Caco-2 (cell line): ENCODE results near the gene FBXL16. TPM values are rescaled to one million over a fixed set of nuclear protein-coding genes. Genes with fewer than 3 reads are reported as not detected.

ENCODE experiments used
- BruUV-seq: library from RNA; stranded (reverse); fragments of 400-500 nt; replicated peaks from 2 replicates; lab custom pipeline; 2021; lab: Mats Ljungman, UMichigan
- CTCF ChIA-PET: fragments of 300-600 bp; sonication (Branson Sonifier 250); formaldehyde crosslinking; loops from one replicate; lab custom pipeline; 2022; ENCODE audit warnings: antibody characterized with exemption; lab: Charles Lee
- POLR2A ChIA-PET: fragments of 300-600 bp; sonication (Branson Sonifier 250); formaldehyde crosslinking; loops from one replicate; lab custom pipeline; 2022; ENCODE audit warnings: antibody characterized with exemption; lab: Charles Lee
- DNase-seq, 2 experiments: peaks; one replicate each; pipeline versions ENCODE4 v3.0.0 to v3.0.0-alpha.2; 2020 to 2022
- H3K27me3 ChIP-seq: replicated peaks from 2 replicates; pipeline ENCODE4 v1.6.0; 2011; ENCODE audit warnings: low read length; ENCODE audit not compliant: control insufficient read depth, insufficient read depth
- H3K36me3 ChIP-seq: 2 replicates; pipeline ENCODE4 v1.5.1; 2011; ENCODE audit warnings: low read length; ENCODE audit not compliant: control insufficient read depth, insufficient read depth
- H3K4me1 ChIP-seq: fragments of 250-450 bp; sonication (Bioruptor Pico); 2 replicates; pipeline ENCODE4 v1.5.1; 2020; ENCODE audit warnings: mild to moderate bottlenecking
- H3K4me3 ChIP-seq: 2 replicates; pipeline ENCODE4 v1.5.1; 2011; ENCODE audit warnings: low read depth, mild to moderate bottlenecking, control low read depth, low read length
- H3K9me3 ChIP-seq: fragments of 250-450 bp; sonication (Bioruptor Pico); 2 replicates; pipeline ENCODE4 v1.5.1; 2020; ENCODE audit warnings: mild to moderate bottlenecking, moderate library complexity
- H3K27ac Mint-ChIP-seq: one replicate; pipeline ENCODE4 v1.8.0; 2022; ENCODE audit warnings: mixed read lengths; ENCODE audit not compliant: unreplicated experiment
- H3K27me3 Mint-ChIP-seq: one replicate; pipeline ENCODE4 v1.8.0; 2022; ENCODE audit warnings: mixed read lengths; ENCODE audit not compliant: insufficient read depth, unreplicated experiment
- H3K36me3 Mint-ChIP-seq: one replicate; pipeline ENCODE4 v1.8.0; 2022; ENCODE audit warnings: mild to moderate bottlenecking, mixed read lengths; ENCODE audit not compliant: insufficient read depth, unreplicated experiment
- H3K4me1 Mint-ChIP-seq: one replicate; pipeline ENCODE4 v1.8.0; 2022; ENCODE audit warnings: low read depth, mixed read lengths; ENCODE audit not compliant: unreplicated experiment
- H3K4me3 Mint-ChIP-seq: one replicate; pipeline ENCODE4 v1.8.0; 2022; ENCODE audit warnings: mild to moderate bottlenecking, moderate library complexity, mixed read lengths; ENCODE audit not compliant: unreplicated experiment
- H3K9me3 Mint-ChIP-seq: one replicate; pipeline ENCODE4 v1.8.0; 2022; ENCODE audit warnings: mixed read lengths; ENCODE audit not compliant: unreplicated experiment
- CTCF ChIP-seq, 2 experiments: fragments of 200-600 bp in 1 of 2; IDR thresholded peaks; 1 replicate in 1 of 2; 2 replicates in 1 of 2; pipeline versions ENCODE4 v1.5.1 to v1.8.0; 2011 to 2022; ENCODE audit warnings: antibody characterized with exemption in 1 of 2, control low read depth in 1 of 2, inconsistent platforms in 1 of 2, low read depth in 1 of 2, low read length in 1 of 2, mild to moderate bottlenecking in 1 of 2, moderate library complexity in 1 of 2; ENCODE audit not compliant: insufficient read depth in 1 of 2, severe bottlenecking in 1 of 2, unreplicated experiment in 1 of 2
- intact Hi-C: fragments of 100-400 bp; cut with micrococcal nuclease; formaldehyde crosslinking; loops from one replicate; pipeline ENCODE4 v1.10.0; 2022; ENCODE audit not compliant: unreplicated experiment
- total RNA-seq: library from RNA; stranded (reverse); gene quantifications from 2 replicates; pipeline ENCODE4 v1.2.3, GENCODE V29; 2022

The FBXL16 gene
- total RNA-seq, 1 experiment from 2014 or later = 10.5 TPM

- TF ChIP-seq CTCF (IDR thresholded peaks at IDR 0.05; ENCODE audit: insufficient read depth in 1 of 2, low read depth in 1 of 2, low read length in 1 of 2, severe bottlenecking in 1 of 2, unreplicated experiment in 1 of 2) = no peak
- Histone ChIP-seq H3K27me3 (no peaks in the 10 kb centered on the region), H3K4me3 (peak within 1 kb of the TSS; percentile 86), H3K9me3 (no peaks in the 10 kb centered on the region), H3K36me3 (0 out of 2 replicates have a peak, but pooled peaks cover 4% of the 10 kb centered on the region), H3K4me1 (peaks cover 33% of the 10 kb centered on the region)
- Mint-ChIP-seq H3K27me3 (no peaks in the 10 kb centered on the region), H3K27ac (peak within 1 kb of the TSS; percentile 84), H3K9me3 (no peaks in the 10 kb centered on the region), H3K4me1 (no peaks in the 10 kb centered on the region), H3K36me3 (peaks cover 60% of the 10 kb centered on the region), H3K4me3 (peak within 1 kb of the TSS; percentile 87)
- ChIA-PET CTCF (no interaction called here), POLR2A (interaction anchor here (1.1 kb wide), 1 partner anchor 36 kb away, joined by 4 read pairs; no protein-coding TSS in a partner anchor)
- no TSS peak for BruUV-seq
- peak; percentile 96 to 97 for DNase-seq
- intact Hi-C loops = no loop called here
Measured at GRCh38 chr16:684071-684794, 21.4 kb downstream of the FBXL16 start, which contains the start of gene JMJD8. JMJD8 (minus strand) TSS chr16:684334; CDS start chr16:684319, 15 bp downstream.

GRCh38 chr16:683396-684070 lies 22.1 kb downstream of the FBXL16 start:
- Mint-ChIP-seq H3K4me1 (no peaks in the 10 kb centered on the region), H3K27ac (peak overlapping the region; percentile 84), H3K36me3 (peaks cover 60% of the 10 kb centered on the region), H3K9me3 (no peaks in the 10 kb centered on the region), H3K4me3 (peak overlapping the region; percentile 87), H3K27me3 (no peaks in the 10 kb centered on the region)
- Histone ChIP-seq H3K36me3 (0 out of 2 replicates have a peak, but pooled peaks cover 4% of the 10 kb centered on the region), H3K4me1 (peaks cover 37% of the 10 kb centered on the region), H3K4me3 (peak overlapping the region; percentile 86), H3K27me3 (no peaks in the 10 kb centered on the region), H3K9me3 (no peaks in the 10 kb centered on the region)
- no peak for DNase-seq
- intact Hi-C loops = no loop called here
- BruUV-seq = no TSS peak
- CTCF ChIA-PET = no interaction called here
- TF ChIP-seq CTCF (IDR thresholded peaks at IDR 0.05; ENCODE audit: insufficient read depth in 1 of 2, low read depth in 1 of 2, low read length in 1 of 2, severe bottlenecking in 1 of 2, unreplicated experiment in 1 of 2) = no peak
- POLR2A ChIA-PET = no interaction called here

DNA sequence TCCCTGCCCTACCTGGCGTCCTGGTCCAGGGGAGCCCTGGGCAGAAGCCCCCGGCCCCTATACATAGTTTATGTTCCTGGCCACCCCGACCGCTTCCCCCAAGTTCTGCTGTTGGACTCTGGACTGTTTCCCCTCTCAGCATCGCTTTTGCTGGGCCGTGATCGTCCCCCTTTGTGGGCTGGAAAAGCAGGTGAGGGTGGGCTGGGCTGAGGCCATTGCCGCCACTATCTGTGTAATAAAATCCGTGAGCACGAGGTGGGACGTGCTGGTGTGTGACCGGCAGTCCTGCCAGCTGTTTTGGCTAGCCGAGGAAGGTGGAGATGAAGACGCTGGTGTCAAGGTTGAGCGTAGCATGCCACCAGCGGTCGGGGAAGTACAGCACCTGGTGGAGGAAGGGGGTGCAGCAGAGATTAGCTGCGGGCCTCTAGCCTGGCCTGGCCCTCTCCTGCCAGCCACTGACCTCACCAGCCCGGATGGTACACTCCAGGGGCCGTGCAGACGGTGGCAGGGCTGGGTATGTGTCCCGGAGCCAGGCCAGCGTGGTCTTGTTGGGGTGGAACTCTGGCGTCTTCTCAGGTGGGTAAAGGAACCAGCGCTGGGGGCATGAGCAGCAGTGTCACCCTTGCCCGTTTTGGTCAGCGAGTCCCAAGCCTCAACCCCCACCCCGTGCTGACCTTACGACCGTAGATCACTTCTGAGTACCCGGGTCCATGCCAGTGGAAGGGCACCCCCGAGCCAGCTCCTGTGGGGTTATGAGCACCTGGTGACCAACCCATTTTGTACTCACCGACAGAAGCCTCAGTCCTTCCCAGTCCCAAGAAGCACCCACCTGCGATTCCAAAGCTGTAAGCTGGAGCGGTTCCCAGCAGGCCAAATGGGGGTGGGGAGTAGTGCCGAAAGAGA lies 22.9 kb downstream of the FBXL16 start:
- POLR2A ChIA-PET = no interaction called here
- no peaks in the 10 kb centered on the region for H3K27me3 ChIP-seq
- DNase-seq = no peak
- H3K9me3 Mint-ChIP-seq = no peaks in the 10 kb centered on the region
- H3K4me3 Mint-ChIP-seq = peak overlapping the region; percentile 87
- H3K27ac Mint-ChIP-seq = peak overlapping the region; percentile 84
- H3K4me3 ChIP-seq = peak overlapping the region; percentile 86; the same call in 1 of the 2 replicates
- H3K27me3 Mint-ChIP-seq = no peaks in the 10 kb centered on the region
- intact Hi-C loops = no loop called here
- BruUV-seq = TSS peak; percentile 56
- H3K36me3 Mint-ChIP-seq = peaks cover 66% of the 10 kb centered on the region
- CTCF ChIA-PET = no interaction called here
- no peaks in the 10 kb centered on the region for H3K9me3 ChIP-seq
- no peak for TF ChIP-seq CTCF (IDR thresholded peaks at IDR 0.05; ENCODE audit: insufficient read depth in 1 of 2, low read depth in 1 of 2, low read length in 1 of 2, severe bottlenecking in 1 of 2, unreplicated experiment in 1 of 2)
- peaks cover 37% of the 10 kb centered on the region for H3K4me1 ChIP-seq
- H3K4me1 Mint-ChIP-seq = no peaks in the 10 kb centered on the region
- H3K36me3 ChIP-seq = 0 out of 2 replicates have a peak, but pooled peaks cover 4% of the 10 kb centered on the region
